Embryonic facial prominence (tissue), 1 donor: ENCODE results near the gene STAM.

ENCODE experiments used
- DNase-seq: peaks from one replicate; pipeline ENCODE4 v3.0.0-alpha.2; 2016; ENCODE audit errors: extremely low spot score

STAM gene

DNA sequence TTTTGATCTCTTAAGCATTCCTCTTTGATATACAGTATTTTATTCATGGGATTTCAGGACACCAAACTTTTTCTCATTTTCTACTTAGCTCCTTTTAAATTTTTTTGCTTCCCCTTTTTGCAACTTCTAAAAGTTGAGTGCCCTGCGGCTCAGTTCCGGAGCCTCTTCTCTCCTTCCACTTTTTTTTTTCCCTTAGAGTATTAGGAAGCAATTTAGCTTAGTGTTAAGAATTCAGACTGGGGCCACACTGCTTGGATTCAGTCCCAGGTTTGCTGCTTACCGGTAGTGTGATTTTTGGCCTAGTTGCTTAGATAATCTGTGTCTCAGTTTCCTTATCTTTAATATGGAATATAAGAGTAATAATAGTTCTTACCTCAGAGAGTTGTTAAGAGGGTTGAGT is 3.4 kb downstream of the STAM start:
- no peak for DNase-seq

DNA sequence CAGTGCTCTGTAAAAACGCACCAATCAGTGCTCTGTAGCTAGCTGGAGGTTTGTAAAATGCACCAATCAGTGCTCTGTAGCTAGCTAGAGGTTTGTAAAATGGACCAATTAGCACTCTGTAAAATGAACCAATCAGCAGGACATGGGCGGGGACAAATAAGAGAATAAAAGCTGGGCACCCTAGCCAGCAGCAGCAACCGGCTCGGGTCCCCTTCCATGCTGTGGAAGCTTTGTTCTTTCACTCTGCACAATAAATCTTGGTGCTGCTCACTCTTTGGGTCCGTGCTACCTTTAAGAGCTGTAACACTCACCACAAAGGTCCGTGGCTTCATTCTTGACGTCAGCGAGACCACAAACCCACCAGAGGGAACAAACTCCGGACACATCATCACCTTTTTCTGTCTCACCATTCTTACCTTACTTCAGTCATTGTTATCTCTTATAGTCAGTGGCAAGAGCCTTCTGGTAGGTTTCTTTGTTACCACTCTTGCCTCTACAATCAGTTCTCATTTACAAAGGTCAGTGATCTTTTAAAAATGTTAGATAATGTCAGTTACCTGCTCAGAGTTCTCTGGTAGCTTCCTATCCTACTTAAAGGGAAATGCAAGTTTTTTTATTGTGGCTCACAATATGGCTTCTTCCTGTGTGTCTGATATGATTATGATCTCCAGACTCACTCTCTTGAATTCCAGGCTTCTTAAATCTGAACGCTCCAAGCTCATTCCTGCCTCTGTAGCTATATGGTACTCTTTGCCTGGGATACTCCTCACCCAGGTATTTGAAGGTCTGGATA is 4.5 kb downstream of the STAM start:
- DNase-seq: no peak

DNA sequence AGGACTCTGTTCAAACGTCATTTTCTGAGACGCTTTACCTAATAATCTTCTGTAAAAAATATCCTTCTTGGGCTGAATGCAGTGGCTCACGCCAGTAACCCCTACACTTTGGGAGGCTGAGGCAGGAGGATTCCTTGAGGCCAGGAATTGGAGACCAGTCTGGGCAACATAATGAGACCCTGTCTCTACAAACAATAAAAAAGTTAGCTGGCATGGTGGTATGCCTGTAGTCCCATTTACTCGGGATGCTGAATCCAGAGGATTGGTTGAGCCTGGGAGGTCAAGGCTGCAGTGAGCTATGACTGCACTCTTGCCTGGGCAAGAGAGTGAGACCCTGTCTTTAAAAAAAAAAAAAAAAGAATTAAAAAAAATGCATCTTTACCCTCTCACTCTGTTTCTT is 5.1 kb downstream of the STAM start:
- no peak for DNase-seq

DNA sequence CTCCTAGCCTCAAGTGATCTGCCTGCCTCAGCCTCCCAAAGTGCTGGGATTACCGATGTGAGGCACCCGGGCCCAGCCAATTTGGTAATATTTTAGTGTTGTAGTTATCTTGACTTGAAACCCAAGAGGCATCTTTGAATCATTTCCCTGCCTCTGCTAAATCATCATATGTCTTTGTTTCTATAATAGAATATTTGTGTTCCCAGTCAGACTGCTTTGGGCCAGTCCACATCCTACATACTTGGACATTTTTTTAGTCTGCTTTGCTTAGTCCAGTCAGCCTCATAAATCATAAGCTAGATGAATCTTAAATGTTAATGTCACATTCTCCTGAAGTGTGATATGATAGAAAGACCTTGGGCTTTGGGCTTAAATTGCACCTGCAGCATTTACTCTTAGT is 5.9 kb downstream of the STAM start:
- no peak for DNase-seq

DNA sequence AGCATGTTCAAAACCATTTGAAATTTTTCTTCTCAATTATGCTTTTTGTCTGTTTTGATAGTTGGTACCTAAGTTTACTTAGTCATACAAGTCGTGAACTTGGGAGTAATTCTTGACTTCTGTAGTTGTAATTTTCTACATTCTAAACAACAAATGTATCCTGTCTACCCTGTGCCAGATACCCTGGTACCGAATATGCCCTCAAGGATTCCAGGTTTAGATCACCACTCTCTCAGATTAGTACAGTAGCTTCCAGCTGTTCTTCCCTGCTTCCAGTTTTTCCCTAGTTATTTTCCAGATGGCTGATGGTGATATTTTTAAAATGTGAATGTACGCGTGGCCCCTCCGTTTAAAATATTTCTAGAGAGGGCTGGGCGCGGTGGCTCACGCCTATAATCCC is 6.5 kb downstream of the STAM start:
- DNase-seq: no peak

DNA sequence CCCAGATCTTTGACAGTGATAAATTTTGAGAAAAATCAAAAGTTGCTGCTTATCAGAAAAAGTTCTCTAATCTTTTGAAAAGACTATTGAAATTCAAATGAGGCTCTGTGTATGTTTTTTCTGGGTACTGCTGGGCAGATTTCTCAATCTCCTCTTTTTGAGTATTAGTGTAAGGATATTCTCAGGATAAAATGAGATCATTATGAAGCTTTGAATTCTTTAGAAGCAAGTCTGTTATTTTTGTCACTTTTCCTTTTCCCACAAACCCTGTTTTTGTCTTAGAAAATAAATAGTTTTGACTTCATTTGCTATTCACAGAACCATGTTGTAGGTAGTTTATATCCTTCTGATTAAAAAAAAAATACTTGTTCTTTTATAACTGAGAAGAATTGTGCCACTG is 7.9 kb downstream of the STAM start:
- DNase-seq: no peak

DNA sequence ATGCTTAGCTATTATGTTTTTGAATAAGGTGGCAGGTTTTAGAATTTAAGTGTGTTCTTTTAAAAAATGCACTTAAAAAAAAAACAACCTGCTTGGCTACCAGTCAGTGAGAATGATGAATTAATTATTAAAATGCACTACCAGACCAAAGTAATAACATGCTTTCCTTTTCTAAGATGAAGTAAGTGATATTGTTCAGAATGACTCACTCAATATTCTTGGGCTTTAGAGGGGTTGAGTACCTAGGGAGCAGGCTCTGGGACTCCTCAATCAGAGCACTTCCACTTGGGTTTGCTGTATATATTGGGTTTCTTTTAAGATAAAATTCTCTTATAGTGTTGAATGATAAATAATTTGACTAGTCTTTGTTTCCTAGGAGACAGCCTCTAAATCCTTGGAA is 8.6 kb downstream of the STAM start:
- no peak for DNase-seq

DNA sequence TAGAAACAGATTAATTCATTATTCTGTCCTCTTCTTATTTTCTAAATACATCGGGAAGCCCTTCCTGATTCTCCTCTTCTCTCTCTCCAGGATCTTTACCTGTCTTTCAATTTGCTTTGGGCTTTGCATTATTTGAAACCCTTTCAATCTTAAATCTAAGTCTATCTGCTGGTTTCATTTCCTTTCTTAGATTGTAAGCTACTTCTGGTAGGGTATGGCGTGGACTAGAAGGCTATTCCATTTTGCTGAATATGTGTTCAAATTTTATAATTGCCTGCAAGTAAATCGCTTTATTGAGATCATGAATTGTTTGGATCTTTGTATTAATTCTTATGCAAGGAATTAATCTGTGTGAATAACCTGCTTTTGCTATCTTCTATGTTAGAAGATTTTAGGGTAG is 11.1 kb downstream of the STAM start:
- no peak for DNase-seq

DNA sequence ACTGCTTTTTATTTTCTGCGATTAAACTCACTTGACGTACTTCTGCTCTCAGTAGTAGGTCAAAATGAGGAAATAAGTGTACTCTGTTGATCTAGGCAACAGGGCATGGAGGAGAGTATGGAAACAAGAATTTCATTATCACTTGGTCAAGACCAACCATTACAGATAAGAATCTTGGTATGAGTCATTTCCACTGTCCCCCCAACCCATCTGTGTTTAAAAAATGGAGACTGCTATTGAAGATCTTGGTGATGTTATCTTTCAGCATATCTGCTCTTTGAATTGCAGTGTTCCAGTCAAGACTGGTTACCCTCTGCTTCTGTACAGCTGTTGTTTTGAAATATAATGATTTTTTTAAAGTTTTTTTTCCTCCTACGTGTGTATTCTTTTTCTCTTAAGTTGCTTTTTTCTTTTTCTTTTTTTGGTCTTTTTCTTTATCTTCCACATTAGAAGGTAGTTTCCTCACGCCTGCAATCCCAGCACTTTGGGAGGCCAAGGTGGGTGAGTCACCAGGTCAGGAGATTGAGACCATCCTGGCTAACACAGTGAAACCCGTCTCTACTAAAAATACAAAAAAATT is 11.7 kb downstream of the STAM start:
- no peak for DNase-seq

DNA sequence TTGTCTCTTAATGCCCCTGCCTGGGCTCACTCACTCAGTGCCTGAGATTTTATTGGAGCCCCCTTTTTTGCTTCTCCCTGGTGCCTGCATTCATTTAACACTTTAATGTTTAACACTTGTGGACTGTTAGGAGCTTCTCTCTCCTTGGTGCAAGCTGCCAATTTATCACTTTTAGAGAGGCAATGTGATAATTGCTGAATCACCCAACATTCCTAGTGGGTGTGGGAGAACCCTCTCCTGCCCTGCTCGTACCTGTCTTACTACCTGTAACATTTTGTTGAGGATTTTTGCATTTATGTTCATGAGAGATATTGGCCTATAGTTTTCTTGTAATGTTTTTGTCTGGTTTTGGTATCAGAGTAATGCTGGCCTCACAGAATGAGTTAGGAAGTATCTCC is 13.2 kb downstream of the STAM start:
- no peak for DNase-seq

DNA sequence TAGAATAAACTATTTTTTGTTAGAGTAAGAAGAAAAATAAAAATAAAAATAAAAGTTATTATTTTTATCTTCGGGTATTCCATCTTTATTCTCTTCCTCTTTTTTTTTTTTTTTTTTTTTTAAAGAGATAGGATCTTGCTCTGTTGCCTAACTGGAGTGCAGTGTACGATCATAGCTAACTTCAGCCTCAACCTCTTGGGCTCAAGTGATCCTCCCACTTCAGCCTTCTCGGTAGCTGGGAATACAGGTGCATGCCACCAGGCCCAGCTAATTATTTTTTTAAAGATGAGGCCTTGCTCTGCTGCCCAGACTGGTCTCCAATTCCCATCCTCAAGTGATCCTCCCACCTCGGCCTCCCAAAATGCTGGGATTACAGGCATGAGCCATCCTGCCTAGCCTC is 15.4 kb downstream of the STAM start:
- DNase-seq: no peak

DNA sequence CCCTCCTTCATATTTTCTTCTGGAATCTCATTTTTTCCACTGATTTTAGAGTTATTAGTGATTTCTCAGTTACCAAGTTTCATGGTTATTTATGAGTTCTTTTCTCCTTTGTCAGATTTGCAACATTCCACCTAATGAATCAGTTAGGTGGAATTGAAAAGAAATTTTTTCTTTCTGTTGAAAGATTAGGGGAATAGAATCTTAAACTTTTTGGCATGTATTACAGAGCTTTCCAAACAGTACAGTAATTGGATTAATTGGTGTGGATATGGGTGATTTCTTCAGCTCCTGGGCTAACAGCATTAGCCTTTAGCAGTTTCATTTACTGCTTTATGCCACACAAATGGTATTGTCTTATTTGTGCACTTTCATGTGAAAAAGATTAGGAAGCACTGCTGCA is 17.0 kb downstream of the STAM start:
- no peak for DNase-seq

DNA sequence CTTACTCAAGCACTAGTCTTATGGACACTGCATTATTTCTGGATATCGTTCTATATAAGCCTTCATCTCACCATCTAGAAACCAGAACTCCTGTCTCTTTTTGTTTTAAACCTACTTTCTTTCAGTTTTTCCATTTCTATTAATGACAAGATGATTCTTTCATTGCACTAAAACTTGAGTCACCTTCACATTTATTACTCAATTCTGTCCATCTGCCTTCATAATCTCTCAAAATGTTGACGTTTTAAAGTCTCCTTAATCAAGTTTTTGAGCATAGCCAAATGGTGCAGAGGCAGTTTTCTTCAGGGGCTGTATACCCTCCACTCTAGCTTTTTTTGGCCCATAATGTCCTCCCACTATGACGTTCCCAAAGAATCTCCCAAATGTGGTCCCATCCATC is 17.6 kb downstream of the STAM start:
- DNase-seq: no peak

DNA sequence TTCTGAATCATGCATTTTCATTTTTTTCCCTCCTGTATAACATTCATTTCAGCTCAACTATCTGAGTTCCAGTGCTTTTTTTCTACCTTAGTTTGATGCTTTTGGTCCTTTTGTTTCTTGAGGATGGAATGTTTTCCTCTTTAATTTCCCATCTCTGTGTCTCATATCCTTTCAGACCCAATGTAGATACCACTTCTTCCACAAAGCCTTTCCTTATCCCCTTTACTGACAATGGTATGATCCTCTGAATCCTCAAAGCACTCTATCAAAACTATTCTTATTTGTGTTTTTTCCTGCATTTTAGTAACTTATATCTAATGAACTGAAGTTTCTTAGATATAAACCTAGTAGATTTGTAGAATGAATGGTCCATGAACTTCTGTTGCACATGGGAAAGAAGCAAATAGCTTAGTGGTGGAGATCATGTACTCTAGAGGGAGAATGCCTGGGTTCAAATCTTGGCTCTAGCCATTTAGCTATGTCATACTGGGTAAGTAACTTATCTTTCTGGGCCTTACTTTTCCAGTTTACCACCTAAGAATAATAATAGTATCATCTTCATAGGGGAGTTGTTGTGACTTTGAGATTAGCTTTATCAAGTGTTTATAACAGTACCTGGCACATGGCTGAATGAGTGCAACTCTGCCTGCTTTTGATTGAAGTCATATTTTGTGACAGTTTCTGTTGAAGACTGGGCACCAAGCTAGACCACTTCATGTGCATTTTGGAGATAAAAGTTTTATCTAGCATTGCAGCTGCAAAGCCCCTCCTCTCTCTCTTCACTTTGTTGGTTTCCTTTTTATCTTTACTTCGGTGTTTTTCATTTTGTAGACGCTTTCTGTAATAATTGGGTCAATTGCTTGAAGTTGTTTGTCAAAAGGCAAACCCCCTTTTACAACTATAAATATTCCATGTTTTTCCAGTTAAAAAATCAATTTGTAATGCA is 18.5 kb downstream of the STAM start:
- DNase-seq: no peak

DNA sequence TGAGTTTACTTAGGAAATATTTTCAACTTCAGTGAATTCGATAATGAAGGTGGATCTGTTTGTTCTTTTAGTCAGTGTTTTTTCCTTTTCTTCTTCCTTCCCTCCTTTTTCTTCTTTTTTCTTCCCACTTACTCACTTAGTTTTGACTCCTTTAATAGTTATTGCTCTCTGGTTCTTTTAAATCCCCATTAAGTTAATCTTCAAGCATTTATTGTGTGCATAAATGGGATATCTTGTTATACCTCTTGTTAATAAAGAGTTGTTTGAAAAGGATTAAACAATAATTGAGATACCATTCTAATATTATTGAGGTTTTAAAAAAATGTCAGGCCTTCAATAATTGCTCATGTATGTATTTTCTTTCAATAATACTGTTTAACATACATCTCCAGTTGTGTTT is 19.5 kb downstream of the STAM start:
- no peak for DNase-seq

DNA sequence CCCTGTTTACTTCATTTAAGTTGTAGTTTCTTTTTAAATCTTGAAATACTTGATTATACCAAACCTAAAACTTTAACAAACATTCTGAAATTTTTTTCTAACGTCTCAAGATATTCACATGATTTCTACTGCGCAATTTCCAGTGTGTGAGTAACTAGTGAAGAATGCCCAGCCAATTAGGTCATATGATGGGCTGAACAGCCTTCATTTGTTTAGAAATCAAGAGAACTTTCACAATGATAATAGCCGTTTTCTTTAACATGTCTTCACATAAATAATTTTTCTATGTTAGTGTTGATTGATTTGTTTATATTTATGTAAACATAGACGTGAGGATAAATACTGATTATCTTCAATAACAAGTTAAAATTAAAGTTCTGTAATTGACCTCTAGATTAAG is 21.8 kb downstream of the STAM start:
- DNase-seq: no peak

DNA sequence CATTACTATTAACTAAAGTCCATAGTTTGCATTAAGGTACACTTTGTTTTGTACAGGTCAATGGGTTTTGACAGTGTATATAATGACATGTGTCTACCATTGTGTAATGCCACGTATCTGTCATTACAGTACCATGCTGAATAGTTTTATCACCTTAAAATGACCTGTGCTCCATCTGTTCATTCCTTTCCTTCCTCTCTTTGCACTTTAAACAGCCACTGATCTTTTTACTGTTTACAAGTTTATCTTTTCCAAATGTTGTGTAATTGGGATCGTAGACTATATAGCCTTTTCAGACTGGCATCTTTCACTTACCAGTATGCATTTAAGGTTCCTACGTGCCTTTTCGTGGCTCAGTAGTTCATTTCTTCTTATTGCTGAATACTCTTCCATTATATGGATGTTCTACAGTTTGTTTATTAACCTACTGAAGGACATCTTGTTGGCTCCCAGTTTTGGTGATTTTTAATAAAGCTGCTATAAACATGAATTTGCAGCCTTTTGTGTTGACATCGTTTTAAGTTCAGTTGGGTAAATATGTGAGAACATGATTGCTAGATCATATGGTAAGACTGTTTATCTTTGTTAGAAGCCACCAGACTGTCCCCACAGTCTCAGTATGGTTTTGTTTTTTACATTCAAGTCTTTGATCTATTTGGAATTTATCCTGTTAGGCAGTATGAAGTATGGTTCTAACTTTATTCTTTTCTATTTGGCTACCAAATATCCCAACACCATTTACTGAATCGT is 24.7 kb downstream of the STAM start:
- no peak for DNase-seq

DNA sequence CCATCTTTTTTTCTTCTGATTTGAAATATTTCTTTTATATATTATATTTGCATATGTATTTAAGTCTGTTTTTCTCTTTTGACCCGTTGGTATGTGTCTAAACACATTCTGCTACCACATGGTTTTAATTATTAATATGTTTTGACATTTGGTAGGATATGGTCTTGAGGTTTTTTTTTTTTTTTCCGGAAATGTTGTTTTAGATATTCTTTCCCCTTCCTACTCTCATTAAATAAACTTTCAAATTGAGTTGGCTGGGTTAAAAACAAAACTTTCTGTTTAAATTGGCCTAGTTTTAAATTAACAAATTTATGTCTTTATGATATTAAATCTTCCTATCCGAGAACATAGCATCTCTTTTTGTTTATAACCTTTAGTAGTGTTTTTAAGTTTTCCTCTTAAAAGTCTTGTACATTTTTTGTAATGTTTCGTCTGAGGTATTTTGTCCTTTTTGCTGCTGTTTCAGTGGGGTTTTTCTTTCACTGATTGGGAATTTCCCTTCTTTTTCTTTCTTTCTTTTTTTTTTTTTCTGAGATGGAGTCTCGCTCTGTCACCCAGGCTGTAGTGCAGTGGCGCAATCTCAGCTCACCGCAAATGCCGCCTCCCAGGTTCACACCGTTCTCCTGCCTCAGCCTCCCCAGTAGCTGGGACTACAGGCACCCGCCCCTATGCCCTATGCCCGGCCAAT is 25.4 kb downstream of the STAM start:
- DNase-seq: no peak

DNA sequence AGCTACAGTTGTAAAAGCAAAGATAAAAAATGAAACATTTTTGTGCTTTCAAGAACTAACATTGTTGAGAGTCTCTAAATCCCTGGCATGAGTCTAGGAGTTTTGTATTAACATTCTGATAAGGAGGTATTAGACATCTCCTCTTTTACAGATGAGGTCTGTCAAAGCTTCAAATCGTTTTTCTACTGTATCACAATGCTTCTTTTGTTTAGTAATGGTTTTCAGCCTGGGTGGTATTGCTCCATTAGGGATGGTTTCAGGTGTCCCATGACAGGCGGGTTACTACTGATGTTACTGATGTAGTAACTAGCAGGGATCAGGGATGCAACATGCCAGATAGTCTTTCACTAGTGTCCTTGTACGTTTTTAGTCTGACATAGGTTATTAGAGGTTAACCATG is 27.4 kb downstream of the STAM start:
- DNase-seq: no peak

DNA sequence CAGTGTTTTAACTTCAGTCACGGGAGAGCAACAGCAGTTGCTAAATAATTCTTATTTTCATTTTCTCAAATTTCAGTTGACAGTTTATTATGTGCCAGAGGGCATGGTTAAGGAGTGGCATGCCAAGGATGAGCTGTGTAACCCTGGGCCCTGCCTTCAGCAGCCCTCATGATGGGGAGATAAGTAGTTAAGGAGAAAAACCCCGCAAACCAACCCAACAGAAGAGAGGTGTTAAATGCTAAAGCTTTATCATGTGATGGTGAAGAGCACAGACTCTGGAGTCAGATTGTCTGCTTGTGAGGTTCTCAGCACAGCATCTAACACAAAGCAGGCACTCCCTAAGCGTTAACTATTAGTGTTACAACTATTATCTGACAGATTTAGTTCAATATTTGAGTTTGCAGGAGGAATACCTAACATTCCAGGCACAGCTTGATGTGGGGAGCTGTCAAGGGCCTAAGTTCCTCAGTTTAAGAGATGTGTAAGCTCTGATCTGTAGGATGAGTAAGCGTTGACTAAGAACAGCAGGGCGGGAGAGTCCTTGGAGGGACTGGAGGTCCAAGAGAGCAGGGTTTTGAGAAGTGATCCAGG is 29.6 kb downstream of the STAM start:
- no peak for DNase-seq

DNA sequence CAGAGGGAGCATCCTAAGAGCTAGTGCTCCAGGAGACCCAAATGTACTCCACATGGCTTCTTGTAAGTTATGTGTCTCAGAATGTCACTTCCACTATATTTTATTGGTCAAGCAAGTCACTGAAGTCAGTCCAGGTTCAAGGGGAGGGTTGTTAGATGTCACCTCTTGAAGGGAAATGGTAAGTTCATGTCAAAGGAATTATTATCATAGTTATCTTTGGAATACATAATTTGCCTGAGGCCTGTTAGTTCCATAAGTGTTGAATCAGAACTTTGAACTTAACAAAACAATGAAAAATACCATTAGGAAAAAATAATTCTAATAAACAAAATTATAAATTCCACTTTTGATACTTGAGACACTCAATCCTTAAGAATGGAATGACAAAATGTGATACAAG is 30.6 kb downstream of the STAM start:
- no peak for DNase-seq
